Panc1 (cell line): ENCODE measurements around the gene ATP6V0C. TPM values are rescaled to one million over a fixed set of nuclear protein-coding genes. Genes with fewer than 3 reads are reported as not detected.

Experiments used
- ATAC-seq: fragments of 200-7000 bp; cut with Tn5 transposase; 2 replicates; pipeline ENCODE4 v1.9.1; 2020; ENCODE audit warnings: mild to moderate bottlenecking, moderate library complexity
- BruUV-seq: library from RNA; stranded (reverse); fragments of 400-500 nt; replicated peaks from 2 replicates; lab custom pipeline; 2021; lab: Mats Ljungman, UMichigan
- CTCF ChIA-PET: fragments of 300-600 bp; sonication (Branson Sonifier 250); formaldehyde crosslinking; loops from one replicate; lab custom pipeline; 2022; ENCODE audit warnings: antibody characterized with exemption; lab: Charles Lee
- POLR2A ChIA-PET: fragments of 300-600 bp; sonication (Branson Sonifier 250); formaldehyde crosslinking; loops from one replicate; lab custom pipeline; 2022; ENCODE audit warnings: antibody characterized with exemption; lab: Charles Lee
- DNase-seq: peaks from one replicate; pipeline ENCODE4 v3.0.0-alpha.2; 2010; ENCODE audit warnings: low read depth, low spot score
- H3K27ac ChIP-seq: 2 replicates; pipeline ENCODE4 v1.5.1; 2011; ENCODE audit warnings: mild to moderate bottlenecking, low read length, inconsistent platforms
- H3K27me3 ChIP-seq: fragments of 200-500 bp; sonication (Bioruptor generic); 2 replicates; pipeline ENCODE4 v1.6.0; 2014; ENCODE audit warnings: low read length, inconsistent platforms; ENCODE audit not compliant: control insufficient read depth, insufficient read depth
- H3K36me3 ChIP-seq: fragments of 200-500 bp; sonication (Bioruptor generic); 2 replicates; pipeline ENCODE4 v1.5.1; 2014; ENCODE audit warnings: inconsistent platforms, mild to moderate bottlenecking, low read length, moderate library complexity; ENCODE audit not compliant: control insufficient read depth, insufficient read depth
- H3K4me1 ChIP-seq: 2 replicates; pipeline ENCODE4 v1.5.1; 2011; ENCODE audit warnings: inconsistent platforms, mild to moderate bottlenecking, low read length, moderate library complexity; ENCODE audit not compliant: control insufficient read depth, insufficient read depth
- H3K4me3 ChIP-seq, 2 experiments: 2 replicates each; pipeline ENCODE4 v1.5.1; 2011 to 2012; ENCODE audit warnings: low read depth in 2 of 2, low read length in 2 of 2, mild to moderate bottlenecking in 2 of 2, inconsistent platforms in 1 of 2, moderate library complexity in 1 of 2
- H3K9me3 ChIP-seq: fragments of 200-500 bp; sonication (Bioruptor generic); 2 replicates; pipeline ENCODE4 v1.5.1; 2014; ENCODE audit warnings: low read depth, mild to moderate bottlenecking, inconsistent platforms, low read length, moderate library complexity; ENCODE audit not compliant: control insufficient read depth, insufficient read depth
- CTCF ChIP-seq: fragments of 450-650 bp; IDR thresholded peaks from 2 replicates; pipeline ENCODE4 v1.5.1; 2017; ENCODE audit warnings: mild to moderate bottlenecking
- POLR2AphosphoS5 ChIP-seq: IDR thresholded peaks from 2 replicates; pipeline ENCODE4 v1.6.1; 2012; ENCODE audit warnings: mild to moderate bottlenecking, low read depth, low read length, moderate library complexity
- TCF7L2 ChIP-seq: IDR thresholded peaks from 2 replicates; pipeline ENCODE4 v1.6.1; 2011; ENCODE audit warnings: mild to moderate bottlenecking, low read depth, low read length, inconsistent platforms
- in situ Hi-C: cut with HindIII; loops from 2 replicates; pipeline ENCODE4 v1.10.0; 2016; ENCODE audit warnings: low sequenced_read_pairs, low pct_unique_long_range_greater_than_20kb
- intact Hi-C: fragments of 100-400 bp; cut with micrococcal nuclease; formaldehyde crosslinking; loops from one replicate; pipeline ENCODE4 v1.10.0; 2022; ENCODE audit not compliant: unreplicated experiment
- total RNA-seq: library from RNA; stranded (reverse); gene quantifications from one replicate; pipeline ENCODE4 v1.2.1, GENCODE V29; 2021; ENCODE audit not compliant: unreplicated experiment
- TF ChIP-seq, protein P1 (sequence below), 2 experiments: IDR thresholded peaks; 2 replicates each; pipeline ENCODE4 v1.6.1; 2011 to 2012; ENCODE audit warnings: low read depth in 2 of 2, control low read depth in 1 of 2, low read length in 1 of 2, mild to moderate bottlenecking in 1 of 2, moderate library complexity in 1 of 2; ENCODE audit not compliant: insufficient read depth in 1 of 2

The ATP6V0C gene
- total RNA-seq, 1 experiment from 2014 or later: 282 TPM

- in situ Hi-C loops: no loop called here
- ChIA-PET CTCF (interaction anchor here (0.7 to 1.9 kb wide), 6 partner anchors 22 to 213 kb away, joined by 3 to 6 read pairs (median 4); partner anchors contain the start of genes NTN3 and TBC1D24), POLR2A (interaction anchor here (0.6 to 0.7 kb wide), 2 partner anchors 34 to 35 kb away, joined by 5 to 10 read pairs; no protein-coding TSS in a partner anchor)
- Histone ChIP-seq H3K4me3 (no peak overlapping the region), H3K9me3 (no peaks in the 10 kb centered on the region), H3K4me1 (peaks cover 23% of the 10 kb centered on the region), H3K36me3 (no peaks in the 10 kb centered on the region; the same call in 1 of the 2 replicates), H3K27ac (no peak overlapping the region; the same call in 1 of the 2 replicates), H3K27me3 (no peaks in the 10 kb centered on the region)
- TF ChIP-seq POLR2AphosphoS5: no peak
- intact Hi-C loops: no loop called here
- no peak for ATAC-seq
- no TSS peak for BruUV-seq
- no peak for DNase-seq
Observed at GRCh38 chr16:2501946-2502895, 11.5 kb upstream of the ATP6V0C start.

DNA sequence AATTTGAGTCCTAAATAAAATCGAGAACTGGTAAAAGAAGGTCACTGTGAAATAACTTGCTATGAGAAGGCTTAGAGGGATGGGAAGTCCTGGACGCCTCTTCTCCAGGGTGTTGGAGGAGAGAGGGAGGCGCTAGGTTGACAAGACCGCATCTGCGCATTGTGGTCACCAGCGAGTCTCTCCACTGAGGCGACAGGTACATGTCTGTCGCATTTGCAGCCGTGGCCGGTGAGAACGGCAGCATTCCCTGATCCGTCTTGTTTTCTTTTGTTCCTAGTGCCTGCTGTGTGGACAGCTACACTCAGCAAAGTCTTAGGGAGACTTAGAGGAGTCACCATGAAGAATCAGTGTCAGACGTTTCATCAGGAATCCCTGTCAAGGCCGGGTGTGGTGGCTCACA lies 8.1 kb upstream of the ATP6V0C start:
- ATAC-seq (no peak), DNase-seq (no peak)
- intact Hi-C loops: no loop called here
- H3K4me3 ChIP-seq: no peak overlapping the region
- peaks cover 23% of the 10 kb centered on the region for H3K4me1 ChIP-seq
- H3K27me3 ChIP-seq: no peaks in the 10 kb centered on the region
- BruUV-seq: no TSS peak
- POLR2A ChIA-PET: no interaction called here
- H3K36me3 ChIP-seq: no peaks in the 10 kb centered on the region; the same call in 1 of the 2 replicates
- H3K27ac ChIP-seq: no peak overlapping the region
- CTCF ChIA-PET: no interaction called here
- TF ChIP-seq CTCF (no peak), POLR2AphosphoS5 (no peak), TCF7L2 (no peak)
- TF ChIP-seq, protein P1, sequence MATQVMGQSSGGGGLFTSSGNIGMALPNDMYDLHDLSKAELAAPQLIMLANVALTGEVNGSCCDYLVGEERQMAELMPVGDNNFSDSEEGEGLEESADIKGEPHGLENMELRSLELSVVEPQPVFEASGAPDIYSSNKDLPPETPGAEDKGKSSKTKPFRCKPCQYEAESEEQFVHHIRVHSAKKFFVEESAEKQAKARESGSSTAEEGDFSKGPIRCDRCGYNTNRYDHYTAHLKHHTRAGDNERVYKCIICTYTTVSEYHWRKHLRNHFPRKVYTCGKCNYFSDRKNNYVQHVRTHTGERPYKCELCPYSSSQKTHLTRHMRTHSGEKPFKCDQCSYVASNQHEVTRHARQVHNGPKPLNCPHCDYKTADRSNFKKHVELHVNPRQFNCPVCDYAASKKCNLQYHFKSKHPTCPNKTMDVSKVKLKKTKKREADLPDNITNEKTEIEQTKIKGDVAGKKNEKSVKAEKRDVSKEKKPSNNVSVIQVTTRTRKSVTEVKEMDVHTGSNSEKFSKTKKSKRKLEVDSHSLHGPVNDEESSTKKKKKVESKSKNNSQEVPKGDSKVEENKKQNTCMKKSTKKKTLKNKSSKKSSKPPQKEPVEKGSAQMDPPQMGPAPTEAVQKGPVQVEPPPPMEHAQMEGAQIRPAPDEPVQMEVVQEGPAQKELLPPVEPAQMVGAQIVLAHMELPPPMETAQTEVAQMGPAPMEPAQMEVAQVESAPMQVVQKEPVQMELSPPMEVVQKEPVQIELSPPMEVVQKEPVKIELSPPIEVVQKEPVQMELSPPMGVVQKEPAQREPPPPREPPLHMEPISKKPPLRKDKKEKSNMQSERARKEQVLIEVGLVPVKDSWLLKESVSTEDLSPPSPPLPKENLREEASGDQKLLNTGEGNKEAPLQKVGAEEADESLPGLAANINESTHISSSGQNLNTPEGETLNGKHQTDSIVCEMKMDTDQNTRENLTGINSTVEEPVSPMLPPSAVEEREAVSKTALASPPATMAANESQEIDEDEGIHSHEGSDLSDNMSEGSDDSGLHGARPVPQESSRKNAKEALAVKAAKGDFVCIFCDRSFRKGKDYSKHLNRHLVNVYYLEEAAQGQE (IDR thresholded peaks at IDR 0.05; ENCODE audit: insufficient read depth in 1 of 2, low read depth in 2 of 2, low read length in 1 of 2): no peak
- no peaks in the 10 kb centered on the region for H3K9me3 ChIP-seq
- in situ Hi-C loops: no loop called here
